Neural progenitor cell (in vitro differentiated cells): Measurements from ENCODE around the gene CHST10.

Experiments
- EZH2 ChIP-seq: fragments of 200-600 bp; sonication (generic); IDR thresholded peaks from 2 replicates; pipeline ENCODE4 v1.6.1; 2017; ENCODE audit warnings: antibody characterized with exemption, mild to moderate bottlenecking, moderate library complexity
- EZH2phosphoT487 ChIP-seq: fragments of 200-600 bp; sonication (generic); IDR thresholded peaks from 2 replicates; pipeline ENCODE4 v1.6.1; 2017; ENCODE audit warnings: antibody characterized with exemption
- TF ChIP-seq, protein P1 (sequence below): fragments of 200-600 bp; sonication (generic); IDR thresholded peaks from 2 replicates; pipeline ENCODE4 v1.5.1; 2017; ENCODE audit warnings: antibody characterized with exemption, mild to moderate bottlenecking

GRCh38 chr2:100350661-100351185 is 66.7 kb downstream of the CHST10 start:
- TF ChIP-seq, protein P1, sequence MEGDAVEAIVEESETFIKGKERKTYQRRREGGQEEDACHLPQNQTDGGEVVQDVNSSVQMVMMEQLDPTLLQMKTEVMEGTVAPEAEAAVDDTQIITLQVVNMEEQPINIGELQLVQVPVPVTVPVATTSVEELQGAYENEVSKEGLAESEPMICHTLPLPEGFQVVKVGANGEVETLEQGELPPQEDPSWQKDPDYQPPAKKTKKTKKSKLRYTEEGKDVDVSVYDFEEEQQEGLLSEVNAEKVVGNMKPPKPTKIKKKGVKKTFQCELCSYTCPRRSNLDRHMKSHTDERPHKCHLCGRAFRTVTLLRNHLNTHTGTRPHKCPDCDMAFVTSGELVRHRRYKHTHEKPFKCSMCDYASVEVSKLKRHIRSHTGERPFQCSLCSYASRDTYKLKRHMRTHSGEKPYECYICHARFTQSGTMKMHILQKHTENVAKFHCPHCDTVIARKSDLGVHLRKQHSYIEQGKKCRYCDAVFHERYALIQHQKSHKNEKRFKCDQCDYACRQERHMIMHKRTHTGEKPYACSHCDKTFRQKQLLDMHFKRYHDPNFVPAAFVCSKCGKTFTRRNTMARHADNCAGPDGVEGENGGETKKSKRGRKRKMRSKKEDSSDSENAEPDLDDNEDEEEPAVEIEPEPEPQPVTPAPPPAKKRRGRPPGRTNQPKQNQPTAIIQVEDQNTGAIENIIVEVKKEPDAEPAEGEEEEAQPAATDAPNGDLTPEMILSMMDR, result no peak
- no peak for TF ChIP-seq EZH2
- no peak for TF ChIP-seq EZH2phosphoT487
